ENCODE measurements around the gene BTBD2. TPM values are rescaled to one million over a fixed set of nuclear protein-coding genes. Genes with fewer than 3 reads are reported as not detected.

The BTBD2 gene
- total and polyA plus RNA-seq, 10 of the 15 experiments (the other 5 are each of a cell fraction or from before 2014, with no cell fraction given) = 0.13 to 66.2 (median 10.4) TPM

- TF ChIP-seq PKNOX1 (IDR thresholded peaks at IDR 0.05) (no peak), SMARCA5 (IDR thresholded peaks at IDR 0.05) (no peak), SIX5 (IDR thresholded peaks at IDR 0.05; ENCODE audit: low read depth, low read length, severe bottlenecking) (no peak), IRF4 (IDR thresholded peaks at IDR 0.05; ENCODE audit: low read depth, low read length) (no peak), DPF2 (IDR thresholded peaks at IDR 0.05) (no peak), STAT3 (IDR thresholded peaks at IDR 0.05; ENCODE audit: low read depth, low read length) (no peak), SPI1 (IDR thresholded peaks at IDR 0.05; ENCODE audit: borderline replicate concordance, insufficient read depth, low read depth, low read length) (no peak), TBL1XR1 (IDR thresholded peaks at IDR 0.05; ENCODE audit: low read depth, low read length) (no peak), POU2F2 (IDR thresholded peaks at IDR 0.05; ENCODE audit: borderline replicate concordance, low read depth, low read length) (no peak)
Measured at GRCh38 chr19:1938071-1938470, 77.4 kb downstream of the BTBD2 start (continued).

GRCh38 chr19:1936916-1937610 lies 78.5 kb downstream of the BTBD2 start:
- in situ Hi-C loops (cut with MboI) = no loop called here
- ChIA-PET CTCF (interaction anchor here (0.6 to 1.4 kb wide), 2 partner anchors 10 to 40 kb away, joined by 3 read pairs; no protein-coding TSS in a partner anchor), SMC1A (ENCODE audit: uncharacterized antibody, unreplicated experiment) (interaction anchor here (0.7 kb wide), 1 partner anchor 214 kb away, joined by 3 read pairs; the partner anchor contains the start of gene AP3D1), POLR2A (no interaction called here), RAD21 (ENCODE audit: unreplicated experiment) (no interaction called here)
- H3K4me2 ChIP-seq (ENCODE audit: control insufficient read depth, insufficient read depth) = no peak overlapping the region
- H3K79me2 ChIP-seq (ENCODE audit: control insufficient read depth, insufficient read depth, low read length) = peaks cover 14% of the 10 kb centered on the region
- WGBS (ENCODE audit: insufficient coverage, insufficient replicate concordance, low lambda C conversion rate, missing lambda C conversion rate) = 86% methylated on average over 24 of the region's 24 CpGs
- FAIRE-seq (no peak), ATAC-seq (no peak), DNase-seq (ENCODE audit: low read depth, low spot score) (no peak)
- no peak overlapping the region for H3K4me3 ChIP-seq
- no peaks in the 10 kb centered on the region for H3K36me3 ChIP-seq (ENCODE audit: control insufficient read depth in 2 of 2, insufficient read depth in 2 of 2, low read length in 1 of 2)
- H3K27me3 ChIP-seq (replicated peaks in 1 of 2; ENCODE audit: control insufficient read depth in 2 of 2, insufficient read depth in 2 of 2, low read length in 1 of 2) = no peaks in the 10 kb centered on the region
- BruUV-seq (replicated peaks) = no TSS peak
- no peaks in the 10 kb centered on the region for H4K20me1 ChIP-seq (ENCODE audit: control insufficient read depth, insufficient read depth)
- H3K4me1 ChIP-seq (ENCODE audit: control insufficient read depth, insufficient read depth, low read length) = peaks cover 11% of the 10 kb centered on the region
- no peak overlapping the region for H3K27ac ChIP-seq (ENCODE audit: control insufficient read depth, insufficient read depth)
- intact Hi-C loops (cut with micrococcal nuclease; ENCODE audit: unreplicated experiment) = no loop called here
- no peak overlapping the region for H2AFZ ChIP-seq (ENCODE audit: control insufficient read depth, low read depth, low read length)
- no peaks in the 10 kb centered on the region; the same call in 2 of the 3 replicates for H3K9me3 ChIP-seq (replicated peaks; ENCODE audit: control insufficient read depth, insufficient read depth, low read length)
- TF ChIP-seq NFXL1 (IDR thresholded peaks at IDR 0.05; ENCODE audit: borderline replicate concordance) = no peak
- no peak for TF ChIP-seq ETV6 (conservative IDR thresholded peaks at IDR 0.05 in 1 of 2, IDR thresholded peaks at IDR 0.05 in 1 of 2; ENCODE audit: borderline replicate concordance in 1 of 2, low read depth in 1 of 2)
- no peak for TF ChIP-seq BCL3 (IDR thresholded peaks at IDR 0.05; ENCODE audit: borderline replicate concordance, insufficient read depth, low read depth, low read length, poor library complexity, severe bottlenecking)
- TF ChIP-seq BCL11A (IDR thresholded peaks at IDR 0.05; ENCODE audit: low read depth, low read length) = no peak
- no peak for TF ChIP-seq MEF2B (IDR thresholded peaks at IDR 0.05; ENCODE audit: partially characterized antibody, poor library complexity, severe bottlenecking)
- no peak for TF ChIP-seq YY1 (IDR thresholded peaks at IDR 0.05; ENCODE audit: low read depth, low read length)
- TF ChIP-seq NBN (IDR thresholded peaks at IDR 0.05) = no peak
- TF ChIP-seq, protein P1, sequence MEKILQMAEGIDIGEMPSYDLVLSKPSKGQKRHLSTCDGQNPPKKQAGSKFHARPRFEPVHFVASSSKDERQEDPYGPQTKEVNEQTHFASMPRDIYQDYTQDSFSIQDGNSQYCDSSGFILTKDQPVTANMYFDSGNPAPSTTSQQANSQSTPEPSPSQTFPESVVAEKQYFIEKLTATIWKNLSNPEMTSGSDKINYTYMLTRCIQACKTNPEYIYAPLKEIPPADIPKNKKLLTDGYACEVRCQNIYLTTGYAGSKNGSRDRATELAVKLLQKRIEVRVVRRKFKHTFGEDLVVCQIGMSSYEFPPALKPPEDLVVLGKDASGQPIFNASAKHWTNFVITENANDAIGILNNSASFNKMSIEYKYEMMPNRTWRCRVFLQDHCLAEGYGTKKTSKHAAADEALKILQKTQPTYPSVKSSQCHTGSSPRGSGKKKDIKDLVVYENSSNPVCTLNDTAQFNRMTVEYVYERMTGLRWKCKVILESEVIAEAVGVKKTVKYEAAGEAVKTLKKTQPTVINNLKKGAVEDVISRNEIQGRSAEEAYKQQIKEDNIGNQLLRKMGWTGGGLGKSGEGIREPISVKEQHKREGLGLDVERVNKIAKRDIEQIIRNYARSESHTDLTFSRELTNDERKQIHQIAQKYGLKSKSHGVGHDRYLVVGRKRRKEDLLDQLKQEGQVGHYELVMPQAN (conservative IDR thresholded peaks at IDR 0.05) = no peak
- TF ChIP-seq NR2C1 (IDR thresholded peaks at IDR 0.05) = no peak
- TF ChIP-seq TBL1XR1 (IDR thresholded peaks at IDR 0.05; ENCODE audit: low read depth, low read length) = no peak
- TF ChIP-seq SP1 (IDR thresholded peaks at IDR 0.05; ENCODE audit: low read depth, low read length) = no peak
- no peak overlapping the region for H3K9ac ChIP-seq (ENCODE audit: control insufficient read depth, insufficient read depth, low read length)
